ENCODE measurements around the gene GALNT1.
"Not testable (repeated sequence)": the region's sequence is repeated elsewhere in the genome, so short reads cannot be mapped to it uniquely, and the experiment has no call there.

DNA sequence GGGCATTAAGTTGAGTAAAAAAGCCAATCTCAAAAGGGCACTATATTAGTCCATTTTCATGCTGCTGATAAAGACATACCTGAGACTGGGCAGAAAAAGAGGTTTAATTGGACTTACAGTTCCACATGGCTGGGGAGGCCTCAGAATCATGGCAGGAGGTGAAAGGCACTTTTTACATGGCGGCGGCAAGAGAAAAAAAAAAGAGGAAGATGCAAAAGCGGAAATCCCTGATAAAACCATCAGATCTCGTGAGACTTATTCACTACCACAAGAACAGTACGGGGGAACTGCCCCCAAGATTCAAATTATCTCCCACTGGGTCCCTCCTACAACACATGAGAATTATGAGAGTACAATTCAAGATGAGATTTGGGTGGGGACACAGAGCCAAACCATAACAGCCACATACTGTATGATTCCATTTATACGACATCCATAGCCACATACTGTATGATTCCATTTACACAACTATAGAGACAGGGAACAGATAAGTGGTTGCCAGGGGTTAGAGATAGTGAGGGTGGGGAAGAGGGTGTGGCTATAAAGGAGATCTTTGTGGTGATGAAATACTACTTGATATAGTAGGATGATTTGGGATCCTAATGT, 5.2 kb upstream of the GALNT1 start:
- TF ChIP-seq, protein P1, sequence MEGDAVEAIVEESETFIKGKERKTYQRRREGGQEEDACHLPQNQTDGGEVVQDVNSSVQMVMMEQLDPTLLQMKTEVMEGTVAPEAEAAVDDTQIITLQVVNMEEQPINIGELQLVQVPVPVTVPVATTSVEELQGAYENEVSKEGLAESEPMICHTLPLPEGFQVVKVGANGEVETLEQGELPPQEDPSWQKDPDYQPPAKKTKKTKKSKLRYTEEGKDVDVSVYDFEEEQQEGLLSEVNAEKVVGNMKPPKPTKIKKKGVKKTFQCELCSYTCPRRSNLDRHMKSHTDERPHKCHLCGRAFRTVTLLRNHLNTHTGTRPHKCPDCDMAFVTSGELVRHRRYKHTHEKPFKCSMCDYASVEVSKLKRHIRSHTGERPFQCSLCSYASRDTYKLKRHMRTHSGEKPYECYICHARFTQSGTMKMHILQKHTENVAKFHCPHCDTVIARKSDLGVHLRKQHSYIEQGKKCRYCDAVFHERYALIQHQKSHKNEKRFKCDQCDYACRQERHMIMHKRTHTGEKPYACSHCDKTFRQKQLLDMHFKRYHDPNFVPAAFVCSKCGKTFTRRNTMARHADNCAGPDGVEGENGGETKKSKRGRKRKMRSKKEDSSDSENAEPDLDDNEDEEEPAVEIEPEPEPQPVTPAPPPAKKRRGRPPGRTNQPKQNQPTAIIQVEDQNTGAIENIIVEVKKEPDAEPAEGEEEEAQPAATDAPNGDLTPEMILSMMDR (IDR thresholded peaks at IDR 0.05) = not testable (repeated sequence)
- not testable (repeated sequence) for TF ChIP-seq RNF2 (IDR thresholded peaks at IDR 0.05; ENCODE audit: borderline replicate concordance, low read depth); MYC (IDR thresholded peaks at IDR 0.05; ENCODE audit: borderline replicate concordance, low read length); JUNB (IDR thresholded peaks at IDR 0.05); MAX (IDR thresholded peaks at IDR 0.05)
